HG03575 (cell line): Measurements from ENCODE around the gene PAFAH2.

Source experiments
- ATAC-seq: cut with Tn5 transposase; IDR thresholded peaks from one replicate; pipeline ENCODE4 v1.9.1; 2021; ENCODE audit not compliant: unreplicated experiment, insufficient number of reproducible peaks, low FRiP score; ENCODE audit errors: extremely low read depth

Gene PAFAH2

DNA sequence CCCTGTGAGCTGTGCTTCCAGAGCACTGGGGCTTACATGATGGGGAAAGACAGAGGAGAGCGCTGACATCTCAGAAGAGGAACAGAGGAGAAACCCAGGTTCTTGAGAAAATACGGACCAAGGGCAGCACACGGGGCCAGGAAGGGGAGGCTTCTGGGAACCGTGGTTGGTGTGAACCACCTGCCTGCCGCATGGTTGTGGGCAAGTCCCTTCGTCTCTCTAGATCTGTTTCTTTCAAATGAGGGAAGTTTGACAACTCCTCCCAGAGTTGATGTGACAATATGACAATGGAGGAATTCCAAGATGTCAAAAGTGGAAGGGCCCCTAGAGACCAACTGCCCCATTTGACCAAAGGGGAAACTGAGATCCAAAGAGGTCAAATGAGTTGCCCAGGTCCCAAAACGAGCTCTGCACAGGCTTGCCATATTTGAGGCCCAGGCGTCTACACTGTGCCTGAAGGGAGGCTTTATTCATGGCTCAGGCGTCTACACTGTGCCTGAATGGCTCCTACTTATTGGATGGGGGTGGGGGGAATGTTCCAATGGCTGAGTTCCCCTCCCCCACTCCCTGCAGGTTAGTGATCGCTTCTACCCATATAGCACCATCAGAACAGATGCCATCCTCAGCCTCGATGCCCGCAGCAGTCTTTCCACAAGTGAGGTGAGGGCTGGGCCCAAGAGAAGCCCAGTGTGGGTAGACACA lies 34.9 kb upstream of the PAFAH2 start:
- ATAC-seq = no peak

DNA sequence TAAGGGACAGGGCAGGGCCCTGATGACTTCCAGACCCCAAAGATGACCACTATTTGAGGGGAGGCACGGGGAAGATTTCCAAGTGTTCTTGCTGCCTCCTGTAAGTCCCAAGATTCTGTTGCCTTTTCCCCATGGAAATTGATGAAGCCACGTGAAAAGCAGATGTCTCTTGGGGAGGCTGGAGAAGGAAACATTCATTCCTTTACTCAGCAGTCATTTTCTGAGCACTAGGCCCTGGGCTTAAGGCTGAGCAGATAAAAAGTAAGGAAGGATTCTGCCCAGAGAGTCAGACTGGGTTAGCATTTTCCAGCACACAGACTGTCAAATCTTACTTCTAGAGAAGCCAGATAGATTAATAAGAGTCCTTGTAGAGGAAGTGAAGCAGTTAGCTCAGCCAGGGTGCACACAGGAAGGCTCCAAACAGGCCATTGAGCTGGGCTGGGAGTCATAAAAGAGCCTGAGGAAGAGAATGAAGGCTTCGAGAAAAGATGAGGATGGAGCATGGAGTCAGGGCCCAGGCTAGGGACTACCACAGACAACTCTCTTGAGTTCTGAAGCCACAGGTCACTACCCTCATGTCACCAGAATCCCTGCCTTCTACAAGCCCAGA lies 33.9 kb upstream of the PAFAH2 start:
- ATAC-seq = no peak

DNA sequence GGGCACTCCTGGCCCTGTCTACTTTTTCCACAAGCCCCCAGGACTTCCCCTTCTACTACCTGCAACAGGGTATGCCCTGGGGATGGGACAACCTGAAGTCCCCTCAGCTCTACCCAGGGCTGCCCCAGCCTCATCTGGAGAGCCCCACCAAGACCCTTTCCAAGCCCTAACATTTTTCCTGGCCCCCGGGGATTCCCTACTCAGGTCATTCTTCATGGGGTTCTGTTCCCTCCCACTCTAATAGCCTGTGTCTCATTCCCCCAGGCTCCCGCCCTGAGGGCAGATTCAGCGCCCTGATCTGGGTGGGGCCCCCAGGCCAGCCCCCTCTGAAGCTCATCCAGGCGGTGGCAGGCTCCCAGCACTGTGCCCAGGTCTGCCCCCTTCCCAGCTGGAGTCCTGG lies 33.3 kb upstream of the PAFAH2 start:
- no peak for ATAC-seq

DNA sequence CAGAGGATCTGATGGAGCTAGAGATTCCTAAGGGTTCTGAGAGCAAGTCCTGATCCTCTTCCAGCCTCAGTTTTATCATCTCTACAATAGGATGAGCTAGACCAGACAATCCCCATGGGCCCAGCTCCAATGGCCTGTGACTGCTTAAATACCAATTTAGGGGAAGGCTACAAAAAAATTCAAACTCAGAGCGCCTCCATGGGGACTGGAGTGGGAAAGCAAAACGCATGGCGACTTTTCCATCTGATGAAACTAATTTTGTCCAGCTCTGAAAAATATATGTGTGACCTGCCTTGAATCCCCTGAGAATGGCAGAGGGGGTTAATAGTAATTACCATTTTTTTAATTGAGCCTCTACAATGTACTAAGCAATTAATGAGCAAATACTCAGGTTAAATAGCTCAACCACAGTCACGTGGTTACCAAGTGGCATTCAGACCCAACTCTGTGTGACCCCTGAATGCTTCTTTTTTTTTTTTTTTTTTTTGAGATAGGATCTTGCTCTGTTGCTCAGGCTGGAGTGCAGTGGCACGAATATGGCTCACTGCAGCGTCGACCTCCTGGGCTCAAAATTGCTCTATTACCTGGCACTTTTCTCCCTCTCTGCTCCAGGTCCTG lies 32.1 kb upstream of the PAFAH2 start:
- no peak for ATAC-seq

DNA sequence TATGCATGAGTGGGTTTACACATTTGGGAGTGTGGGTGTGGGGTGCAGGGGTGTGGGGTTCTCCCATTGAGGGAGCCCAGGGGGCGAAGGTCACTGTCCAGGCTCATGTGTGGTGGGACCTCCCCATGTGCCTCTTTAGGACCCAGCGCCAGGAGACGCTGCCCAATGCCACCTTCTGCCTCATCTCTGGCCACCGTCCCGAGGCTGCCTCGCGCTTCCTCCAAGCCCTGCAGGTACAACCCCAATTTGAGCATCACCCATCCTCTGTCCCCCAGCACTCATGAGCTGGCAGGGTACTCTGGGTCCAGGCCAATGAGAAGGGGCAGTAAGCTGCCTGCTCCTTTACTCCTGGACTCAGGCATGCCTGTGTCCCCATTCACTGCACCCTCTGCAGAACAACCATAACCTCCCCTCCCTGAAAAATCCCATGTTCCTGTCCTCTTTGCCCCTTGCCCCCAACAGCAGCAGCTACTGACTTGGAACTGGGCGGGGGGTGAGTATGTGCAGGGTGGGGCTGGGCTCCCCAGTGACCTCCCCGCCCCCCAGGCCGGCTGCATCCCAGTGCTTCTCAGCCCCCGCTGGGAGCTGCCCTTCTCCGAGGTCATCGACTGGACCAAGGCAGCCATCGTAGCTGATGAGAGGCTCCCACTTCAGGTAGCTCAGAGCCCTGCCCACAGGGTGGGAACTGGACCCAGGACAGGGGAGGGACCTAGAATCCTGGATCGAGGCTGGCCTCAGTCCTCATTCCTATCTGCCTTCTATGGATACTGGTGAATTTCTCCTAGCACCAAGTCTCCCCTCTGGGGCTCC lies 31.4 kb upstream of the PAFAH2 start:
- ATAC-seq = no peak

DNA sequence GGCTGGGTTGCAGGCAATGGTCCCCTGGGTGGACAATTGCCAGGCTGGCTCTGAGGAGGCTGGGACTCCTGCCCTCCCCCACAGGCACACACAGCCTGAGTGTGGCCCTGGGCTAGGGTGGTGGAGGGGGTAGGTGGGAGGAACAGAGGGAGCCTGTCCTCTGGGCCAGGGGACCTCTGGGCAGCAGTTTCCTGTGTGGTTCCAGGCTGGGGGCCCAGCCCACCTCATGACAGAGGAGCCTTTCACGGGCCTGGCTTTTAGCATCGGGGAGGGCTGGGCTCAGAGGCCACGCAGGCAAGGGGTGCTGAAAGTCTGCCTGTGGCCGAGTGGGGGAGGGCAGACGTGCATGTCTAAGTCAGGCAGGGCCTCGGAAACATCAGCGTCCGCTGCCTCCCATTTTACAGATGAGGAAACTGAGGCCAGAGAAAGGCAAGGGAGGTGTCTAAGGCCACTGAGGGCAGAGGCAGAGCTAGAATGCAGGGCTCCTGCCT lies 30.7 kb upstream of the PAFAH2 start:
- no peak for ATAC-seq

DNA sequence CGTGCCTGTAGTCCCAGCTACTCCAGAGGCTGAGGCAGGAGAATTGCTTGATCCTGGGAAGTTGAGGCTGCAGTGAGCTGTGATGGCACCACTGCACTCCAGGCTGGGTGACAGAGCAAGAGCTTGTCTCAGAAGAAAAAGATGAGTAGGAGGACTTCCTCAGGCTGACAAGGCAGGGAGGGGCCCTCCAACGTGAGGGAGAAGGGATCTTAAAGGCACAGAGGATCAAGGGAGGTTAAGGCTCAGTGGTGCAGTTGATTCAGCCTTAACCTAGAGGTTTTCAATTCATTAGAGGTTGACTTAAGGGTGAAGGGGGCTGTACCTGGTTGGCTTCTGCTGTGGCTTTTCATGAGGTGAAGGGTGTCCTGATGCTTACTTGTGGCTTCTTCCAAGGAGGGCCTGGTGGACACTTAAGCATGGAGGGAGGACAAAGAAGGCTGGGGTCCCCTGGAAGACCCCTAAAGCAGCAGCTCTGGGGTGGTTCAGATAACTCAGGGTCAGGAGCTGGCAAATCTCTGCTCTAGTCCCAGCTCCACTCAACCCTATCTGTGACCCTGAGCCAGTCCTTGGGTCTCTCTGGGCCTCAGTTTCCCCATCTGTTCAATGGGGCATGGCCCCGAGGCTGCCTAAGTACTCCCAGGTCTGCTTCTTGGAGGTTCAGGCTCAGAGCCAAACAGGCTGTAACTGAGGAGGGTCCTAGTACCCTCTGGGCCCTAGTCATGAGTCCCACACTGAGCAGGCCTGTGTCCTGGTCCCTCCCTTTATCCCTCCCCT lies 30.0 kb upstream of the PAFAH2 start:
- no peak for ATAC-seq

DNA sequence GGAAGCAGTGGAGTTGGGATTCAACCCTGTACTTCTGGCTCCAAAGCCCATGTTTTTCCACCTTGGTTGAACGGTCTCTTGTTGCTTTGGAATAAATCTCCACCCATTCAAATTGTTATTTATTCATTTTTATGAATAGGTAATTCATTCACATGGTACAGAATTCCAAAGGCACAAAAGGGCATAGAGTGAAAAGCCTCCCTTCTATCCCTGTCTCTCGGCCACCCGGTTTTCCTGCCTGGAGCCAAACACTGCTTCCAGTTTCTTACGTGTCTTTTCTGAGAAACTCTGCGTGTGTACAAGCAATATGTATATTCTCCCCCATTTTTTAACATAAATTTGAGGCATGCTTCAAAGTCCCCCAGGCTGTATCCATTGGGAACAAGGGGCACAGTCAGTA lies 27.7 kb upstream of the PAFAH2 start:
- no peak for ATAC-seq

DNA sequence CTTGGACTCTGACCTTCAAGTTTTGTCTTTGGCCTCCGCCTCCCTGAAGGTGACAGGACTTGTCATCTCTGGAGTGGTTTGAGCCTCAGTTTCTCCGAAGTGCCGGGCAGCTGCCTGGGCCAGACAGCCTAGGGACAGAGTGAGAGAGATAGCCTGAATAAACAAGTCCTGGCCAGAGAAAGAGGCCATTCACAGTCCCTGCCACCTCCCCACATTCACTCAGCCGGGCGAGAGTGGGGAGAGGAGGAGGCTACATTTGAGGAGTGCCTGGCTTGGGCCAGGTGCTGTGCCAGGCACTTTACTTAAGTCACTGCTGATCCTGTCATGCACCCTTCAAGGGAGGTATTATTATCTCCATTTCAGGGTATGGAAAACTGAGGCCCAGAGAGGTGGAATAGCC lies 27.2 kb upstream of the PAFAH2 start:
- ATAC-seq = no peak

DNA sequence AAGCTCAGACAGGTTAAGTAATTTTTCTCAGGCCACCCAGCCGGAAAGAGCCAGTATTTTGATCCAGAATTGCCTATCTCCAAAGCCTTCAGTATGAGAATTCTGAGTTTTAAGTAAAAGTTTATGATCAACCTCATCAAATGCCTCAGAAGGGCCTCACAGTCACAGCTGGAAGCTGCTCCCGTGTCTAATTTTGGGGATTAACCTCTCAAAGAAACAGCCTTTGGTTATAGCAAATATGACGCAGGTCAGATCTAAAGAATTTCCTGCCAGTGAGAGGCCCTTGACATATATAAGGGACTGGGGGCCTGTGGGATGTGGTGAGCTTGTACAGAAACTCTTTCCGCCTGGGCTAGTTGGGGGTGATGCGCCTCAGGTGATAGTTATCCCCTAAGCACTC lies 26.0 kb upstream of the PAFAH2 start:
- no peak for ATAC-seq

DNA sequence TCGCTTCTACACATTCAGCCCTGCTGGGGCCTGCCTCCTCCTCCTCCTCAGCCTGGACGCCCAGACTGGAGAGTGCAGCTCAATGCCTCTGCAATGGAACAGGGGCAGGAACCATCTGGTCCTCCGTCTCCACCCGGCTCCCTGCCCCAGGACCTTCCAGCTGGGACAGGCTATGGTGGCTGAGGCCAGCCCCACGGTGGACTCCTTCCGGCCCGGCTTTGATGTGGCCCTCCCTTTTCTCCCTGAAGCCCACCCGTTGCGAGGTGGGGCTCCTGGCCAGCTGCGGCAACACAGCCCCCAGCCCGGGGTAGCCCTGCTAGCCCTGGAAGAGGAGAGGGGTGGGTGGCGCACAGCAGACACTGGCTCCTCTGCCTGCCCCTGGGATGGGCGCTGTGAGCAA lies 25.1 kb upstream of the PAFAH2 start:
- no peak for ATAC-seq

DNA sequence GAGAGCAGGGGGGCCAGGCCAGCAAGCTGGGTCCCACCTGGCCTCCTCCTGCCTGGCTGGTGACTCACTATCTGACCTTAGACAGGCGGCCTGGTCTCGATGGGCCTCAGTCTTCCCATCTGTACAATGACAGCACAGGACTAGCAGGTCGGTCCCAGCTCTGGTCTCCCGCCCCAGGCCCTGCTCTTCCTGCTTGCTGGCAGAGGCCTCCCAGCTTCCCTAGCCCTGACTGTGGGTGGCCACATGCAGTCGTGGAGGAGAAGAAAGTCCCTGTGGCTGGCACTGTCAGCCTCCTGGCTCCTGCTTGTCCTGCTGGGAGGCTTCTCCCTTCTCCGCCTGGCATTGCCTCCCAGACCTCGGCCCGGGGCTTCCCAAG lies 24.5 kb upstream of the PAFAH2 start:
- ATAC-seq = no peak

DNA sequence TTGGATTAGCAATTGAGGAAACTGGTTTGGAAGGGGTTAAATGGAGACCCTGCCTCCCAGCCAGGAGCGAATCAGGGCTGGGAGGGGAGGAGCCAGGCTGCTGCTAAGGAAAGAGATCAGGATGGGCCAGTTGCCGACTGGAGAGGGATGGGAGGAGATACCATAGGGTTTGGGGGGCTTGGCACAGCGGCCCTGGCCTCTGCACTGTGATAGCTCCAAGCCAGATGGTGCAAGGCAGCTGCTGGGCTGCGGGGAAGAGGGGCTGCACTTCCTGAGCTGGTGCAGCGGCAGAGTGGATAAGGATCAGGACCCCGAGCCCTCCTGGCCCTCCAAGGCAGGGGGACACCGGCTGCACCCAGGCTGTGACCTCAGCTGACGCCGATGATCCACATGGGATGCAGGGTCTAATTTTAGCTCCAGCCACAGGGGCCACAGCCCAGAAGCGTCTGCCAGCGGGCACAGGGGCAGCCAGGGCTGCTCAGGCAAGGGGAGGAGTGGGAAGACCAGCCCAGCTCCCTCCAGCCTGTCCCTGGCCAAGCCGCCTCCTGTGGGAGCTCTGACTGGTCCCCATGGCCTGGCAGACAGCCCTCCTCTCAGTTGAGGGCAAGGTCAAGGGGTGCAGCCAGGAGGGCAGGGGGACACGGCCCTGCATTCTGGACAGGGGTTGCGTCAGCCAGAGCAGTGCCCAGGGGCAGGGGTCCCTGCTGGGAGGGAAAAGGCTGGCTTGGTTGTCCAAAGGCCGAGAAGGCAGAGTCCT lies 24.0 kb upstream of the PAFAH2 start, which contains the start of gene EXTL1:
Gene EXTL1, plus strand, starts transcription at position 129 of the 757 bp plus-strand sequence. CDS start 872 bp downstream, outside the sequence.
- no peak for ATAC-seq

DNA sequence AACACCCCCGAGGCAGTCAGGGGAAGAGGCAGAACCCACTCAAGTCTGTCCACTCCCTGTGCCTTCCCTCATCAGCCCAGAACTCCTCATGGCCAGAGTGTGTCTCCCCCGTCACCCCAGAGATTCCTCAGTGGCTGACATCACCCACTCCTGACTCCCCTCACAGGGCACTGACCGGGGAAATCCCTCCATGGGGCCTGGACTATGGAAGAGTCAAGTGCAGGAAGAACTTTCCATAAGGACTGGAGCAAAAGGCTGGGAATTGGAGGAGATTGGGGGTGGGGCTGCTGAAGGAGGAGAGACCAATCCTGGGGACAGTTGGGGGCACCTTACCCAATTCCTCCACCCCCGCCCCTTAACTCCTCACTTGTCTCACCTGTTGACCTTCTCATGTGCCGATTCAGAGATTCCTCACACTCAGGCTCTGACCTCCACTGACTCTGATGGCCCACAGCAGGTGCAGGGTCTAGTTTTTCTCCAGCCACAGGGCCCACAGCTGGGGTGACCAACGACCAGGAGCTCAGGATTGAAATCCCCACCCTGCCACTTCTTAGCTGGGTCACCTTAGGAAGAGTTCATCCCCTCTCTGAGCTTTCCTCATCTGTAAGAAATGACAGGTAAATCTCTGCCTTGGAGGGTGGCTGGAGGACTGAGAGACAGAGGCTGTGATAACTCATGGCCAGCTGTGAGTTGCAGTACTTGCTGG lies 23.2 kb upstream of the PAFAH2 start:
- no peak for ATAC-seq

DNA sequence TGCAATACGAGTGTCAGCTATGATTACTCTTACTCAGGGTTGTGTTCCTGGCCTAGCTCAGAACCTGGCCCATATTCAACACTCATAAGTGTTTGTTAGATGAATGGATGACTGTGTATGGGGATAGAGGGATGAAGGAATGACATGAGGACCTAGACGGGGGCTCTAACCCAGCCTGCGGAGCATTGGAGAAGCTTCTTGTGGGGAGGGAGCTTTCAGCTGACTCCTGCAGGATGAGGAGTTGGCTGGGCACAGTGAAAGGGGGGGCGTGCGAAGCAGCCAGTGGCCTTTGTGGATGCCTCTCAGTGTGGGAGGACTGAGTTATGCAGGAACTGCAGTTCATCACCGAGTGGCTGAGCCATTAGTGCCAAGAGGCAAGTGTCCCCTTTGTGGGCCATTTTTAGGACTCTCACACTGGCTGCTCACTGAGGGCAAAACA lies 22.5 kb upstream of the PAFAH2 start:
- no peak for ATAC-seq

DNA sequence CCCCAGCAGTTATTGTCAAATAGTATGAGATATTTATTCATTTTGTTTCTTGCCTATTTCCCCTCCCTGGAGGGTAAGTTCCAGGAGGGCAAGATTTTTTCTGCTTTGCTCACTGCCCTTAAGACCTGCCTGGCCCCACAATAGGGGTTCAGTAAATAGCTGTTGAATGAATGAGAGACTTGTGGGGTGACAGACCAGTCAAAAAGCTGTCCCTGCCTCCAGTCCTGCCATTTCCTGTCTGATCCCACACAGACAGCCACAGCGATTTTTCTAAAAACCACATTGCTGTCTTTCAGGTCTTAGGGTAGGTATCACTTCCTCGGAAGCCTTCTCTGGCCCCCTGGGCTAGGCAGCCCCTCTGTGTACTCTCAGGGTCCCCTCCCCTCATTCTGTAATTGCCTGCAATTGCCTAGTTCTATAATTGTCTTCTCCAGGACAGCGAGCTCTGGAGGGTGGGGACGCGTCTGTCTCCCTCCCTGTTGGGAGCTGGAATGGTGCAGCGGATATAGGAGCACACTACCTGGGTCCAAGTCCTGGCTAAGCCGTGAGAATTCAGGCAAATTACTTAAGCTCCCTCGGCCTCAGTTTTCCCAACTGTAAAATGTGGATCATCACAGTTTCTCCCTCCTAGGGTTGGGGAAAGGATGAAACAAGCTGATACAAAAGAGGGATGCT lies 21.9 kb upstream of the PAFAH2 start:
- no peak for ATAC-seq

DNA sequence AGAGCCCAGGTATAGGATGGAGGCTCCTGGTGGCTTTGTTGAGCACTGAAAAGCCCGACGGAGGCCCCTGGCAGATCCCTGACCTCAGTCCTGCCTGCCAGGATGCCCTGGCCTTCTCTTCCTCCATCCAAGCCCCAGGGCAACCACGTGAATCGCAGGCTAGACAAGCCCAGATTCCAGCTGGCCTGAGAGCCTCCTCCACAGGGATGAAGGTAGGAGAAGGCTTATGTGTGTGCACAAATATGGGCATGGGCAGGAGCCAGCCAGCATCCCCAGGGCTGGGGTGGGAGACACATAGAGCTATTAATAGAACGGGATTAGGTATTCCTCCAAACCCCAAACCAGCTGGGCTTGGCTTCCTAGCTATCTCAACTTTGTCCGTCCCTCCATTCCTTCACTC lies 19.7 kb upstream of the PAFAH2 start:
- ATAC-seq = no peak
